HCT116 (cell line): ENCODE measurements around the gene GFI1. TPM values are rescaled to one million over a fixed set of nuclear protein-coding genes. Genes with fewer than 3 reads are reported as not detected.
A peak's percentile ranks its signal among the peaks of the same experiment; 100 is the strongest.

ENCODE experiments used
- ATAC-seq: fragments of 200-7000 bp; cut with Tn5 transposase; 2 replicates; pipeline ENCODE4 v1.9.1; 2020; ENCODE audit warnings: mild to moderate bottlenecking, moderate library complexity
- BruUV-seq: library from RNA; stranded (reverse); fragments of 400-500 nt; replicated peaks from 2 replicates; lab custom pipeline; 2021; lab: Mats Ljungman, UMichigan
- CTCF ChIA-PET: fragments of 300-600 bp; sonication (Branson Sonifier 250); formaldehyde crosslinking; loops from one replicate; lab custom pipeline; 2021; ENCODE audit warnings: antibody characterized with exemption; lab: Charles Lee
- POLR2A ChIA-PET: fragments of 300-600, 350-600 bp; sonication (Branson Sonifier 250); formaldehyde crosslinking; loops from one replicate; lab custom pipeline; 2021; ENCODE audit warnings: antibody characterized with exemption; lab: Charles Lee
- RAD21 ChIA-PET, 2 experiments: fragments of 300-600 bp; sonication (Branson Sonifier 250); formaldehyde crosslinking; loops; one replicate each; lab custom pipeline; 2023; ENCODE audit warnings: low total read pairs in 2 of 2; ENCODE audit not compliant: uncharacterized antibody in 2 of 2, unreplicated experiment in 2 of 2, low non-redundant PET in 1 of 2; lab: Charles Lee
- DNase-seq: peaks from one replicate; pipeline ENCODE4 v3.0.0-alpha.2; 2010; ENCODE audit warnings: low read depth, low spot score
- H2AFZ ChIP-seq: fragments of 200-600 bp; shearing (Covaris generic), sonication (generic); 2 replicates; pipeline ENCODE4 v1.6.1; 2017; ENCODE audit warnings: low read depth, mixed run types, mixed read lengths, antibody characterized with exemption, low read length; ENCODE audit not compliant: poor library complexity, severe bottlenecking
- H3K27ac ChIP-seq: 2 replicates; pipeline ENCODE4 v1.5.1; 2012; ENCODE audit warnings: low read depth, low read length
- H3K27me3 ChIP-seq: fragments of 200-600 bp; sonication (generic); 2 replicates; pipeline ENCODE4 v1.6.1; 2016; ENCODE audit warnings: mixed run types, low read length, mixed read lengths; ENCODE audit not compliant: insufficient read depth
- H3K36me3 ChIP-seq, 2 experiments: fragments of 200-500 bp in 1 of 2; fragments of 200-600 bp in 1 of 2; sonication (Bioruptor generic) in 1 of 2; sonication (generic) in 1 of 2; 2 replicates each; pipeline versions ENCODE4 v1.5.1 to v1.6.1; 2014 to 2016; ENCODE audit warnings: low read length in 2 of 2, inconsistent platforms in 1 of 2, mixed read lengths in 1 of 2, mixed run types in 1 of 2; ENCODE audit not compliant: insufficient read depth in 2 of 2, control insufficient read depth in 1 of 2
- H3K4me1 ChIP-seq, 2 experiments: fragments of 200-600 bp in 1 of 2; sonication (generic) in 1 of 2; 2 replicates each; pipeline versions ENCODE4 v1.5.1 to v1.6.1; 2012 to 2017; ENCODE audit warnings: low read length in 2 of 2, inconsistent platforms in 1 of 2, mild to moderate bottlenecking in 1 of 2, mixed read lengths in 1 of 2, mixed run types in 1 of 2, moderate library complexity in 1 of 2; ENCODE audit not compliant: insufficient read depth in 2 of 2, control insufficient read depth in 1 of 2
- H3K4me2 ChIP-seq: fragments of 200-600 bp; sonication (generic); 2 replicates; pipeline ENCODE4 v1.6.1; 2017; ENCODE audit warnings: mixed run types, low read length, mixed read lengths
- H3K4me3 ChIP-seq, 2 experiments: fragments of 200-600 bp in 1 of 2; sonication (generic) in 1 of 2; replicated peaks in 1 of 2; 2 replicates each; pipeline ENCODE4 v1.5.1; 2011 to 2016; ENCODE audit warnings: low read length in 2 of 2, control low read depth in 1 of 2, low read depth in 1 of 2, mild to moderate bottlenecking in 1 of 2, mixed read lengths in 1 of 2, mixed run types in 1 of 2
- H3K79me2 ChIP-seq: fragments of 200-600 bp; sonication (generic); 2 replicates; pipeline ENCODE4 v1.6.1; 2017; ENCODE audit warnings: mild to moderate bottlenecking, mixed run types, low read length, moderate library complexity, mixed read lengths; ENCODE audit not compliant: insufficient read depth
- H3K9ac ChIP-seq: fragments of 200-600 bp; sonication (generic); 2 replicates; pipeline ENCODE4 v1.6.1; 2016; ENCODE audit warnings: low read length, mixed read lengths
- H3K9me2 ChIP-seq: fragments of 200-600 bp; sonication (generic), shearing (Covaris generic); 2 replicates; pipeline ENCODE4 v1.6.1; 2017; ENCODE audit warnings: mixed run types, mild to moderate bottlenecking, moderate library complexity; ENCODE audit not compliant: insufficient read depth
- H3K9me3 ChIP-seq, 2 experiments: fragments of 200-500 bp in 1 of 2; fragments of 200-600 bp in 1 of 2; sonication (Bioruptor generic) in 1 of 2; sonication (generic) in 1 of 2; 2 replicates each; pipeline ENCODE4 v1.6.1; 2014 to 2017; ENCODE audit warnings: low read length in 2 of 2, mixed read lengths in 2 of 2, inconsistent platforms in 1 of 2, low read depth in 1 of 2, mild to moderate bottlenecking in 1 of 2, mixed run types in 1 of 2, moderate library complexity in 1 of 2; ENCODE audit not compliant: control insufficient read depth in 1 of 2, insufficient read depth in 1 of 2
- H4K20me1 ChIP-seq: fragments of 200-600 bp; sonication (generic), shearing (Covaris generic); 2 replicates; pipeline ENCODE4 v1.6.1; 2017; ENCODE audit warnings: mixed run types, mild to moderate bottlenecking, moderate library complexity; ENCODE audit not compliant: insufficient read depth
- EZH2 ChIP-seq: fragments of 200-600 bp; sonication (generic); IDR thresholded peaks from 2 replicates; pipeline ENCODE4 v1.6.1; 2017; ENCODE audit warnings: antibody characterized with exemption, mixed run types
- EZH2phosphoT487 ChIP-seq: fragments of 200-600 bp; IDR thresholded peaks from 2 replicates; pipeline ENCODE4 v1.6.1; 2018; ENCODE audit warnings: antibody characterized with exemption, borderline replicate concordance
- FOSL1 ChIP-seq: IDR thresholded peaks from 2 replicates; pipeline ENCODE4 v1.6.1; 2012; ENCODE audit warnings: low read depth
- RAD21 ChIP-seq: IDR thresholded peaks from 2 replicates; pipeline ENCODE4 v1.6.1; 2012; ENCODE audit warnings: low read depth, mild to moderate bottlenecking
- YY1 ChIP-seq: IDR thresholded peaks from 2 replicates; pipeline ENCODE4 v1.6.1; 2011; ENCODE audit warnings: low read length, low read depth, moderate library complexity, mild to moderate bottlenecking; ENCODE audit not compliant: insufficient replicate concordance; ENCODE audit errors: extremely low read depth
- intact Hi-C: fragments of 100-400 bp; cut with micrococcal nuclease; formaldehyde crosslinking; loops from 2 replicates; pipeline ENCODE4 v1.10.0; 2022
- total RNA-seq: library from RNA; stranded (reverse); gene quantifications from one replicate; pipeline ENCODE4 v1.2.1, GENCODE V29; 2021; ENCODE audit not compliant: unreplicated experiment
- TF ChIP-seq, protein P1 (sequence below): IDR thresholded peaks from 2 replicates; pipeline ENCODE4 v1.6.1; 2012
- TF ChIP-seq, protein P2 (sequence below), 3 experiments: fragments of 200-600 bp in 1 of 3; sonication (generic) in 1 of 3; IDR thresholded peaks in 2 of 3; conservative IDR thresholded peaks in 1 of 3; 2 replicates each; pipeline ENCODE4 v1.5.1; 2012 to 2017; ENCODE audit warnings: low read depth in 2 of 3, low read length in 2 of 3, antibody characterized with exemption in 1 of 3, borderline replicate concordance in 1 of 3, control low read depth in 1 of 3, mild to moderate bottlenecking in 1 of 3, mixed read lengths in 1 of 3, mixed run types in 1 of 3, moderate library complexity in 1 of 3; ENCODE audit not compliant: insufficient read depth in 1 of 3

Gene GFI1
- total RNA-seq, 1 experiment from 2014 or later: 8.1 TPM

DNA sequence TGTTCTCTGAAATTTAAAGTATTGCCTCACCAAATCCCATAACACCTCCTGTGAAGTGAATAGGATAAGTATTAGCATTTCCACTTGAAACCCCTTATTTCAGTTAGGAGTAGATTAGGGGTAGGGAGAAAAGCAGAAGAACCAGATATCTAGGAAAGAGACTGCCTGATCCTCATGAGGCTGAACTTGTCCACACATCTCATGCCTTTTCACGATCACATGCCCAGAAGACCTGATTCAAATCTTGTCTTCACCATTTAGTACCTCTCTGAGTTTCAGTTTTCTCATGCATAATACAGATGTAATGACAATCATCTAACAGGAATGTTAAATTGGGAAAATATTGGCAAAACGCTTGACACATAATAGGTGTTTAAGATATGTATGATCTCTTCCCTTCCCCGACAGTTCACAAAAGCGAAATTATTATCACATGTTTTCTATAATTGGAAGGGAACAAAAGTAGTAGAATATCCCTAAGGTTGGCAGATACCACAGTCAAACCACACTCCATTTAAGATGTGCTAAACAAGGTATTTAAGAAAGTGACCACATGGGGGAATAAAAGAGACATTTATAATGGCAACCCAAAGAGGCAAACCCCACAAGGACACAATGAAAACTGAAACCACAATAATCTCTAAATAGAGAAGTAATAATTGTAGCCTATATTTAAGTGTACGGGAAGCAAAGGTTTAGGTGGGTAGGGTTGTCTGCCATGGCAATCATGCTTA lies 25.2 kb downstream of the GFI1 start:
- RAD21 ChIA-PET: no interaction called here
- DNase-seq: no peak
- intact Hi-C loops: no loop called here

DNA sequence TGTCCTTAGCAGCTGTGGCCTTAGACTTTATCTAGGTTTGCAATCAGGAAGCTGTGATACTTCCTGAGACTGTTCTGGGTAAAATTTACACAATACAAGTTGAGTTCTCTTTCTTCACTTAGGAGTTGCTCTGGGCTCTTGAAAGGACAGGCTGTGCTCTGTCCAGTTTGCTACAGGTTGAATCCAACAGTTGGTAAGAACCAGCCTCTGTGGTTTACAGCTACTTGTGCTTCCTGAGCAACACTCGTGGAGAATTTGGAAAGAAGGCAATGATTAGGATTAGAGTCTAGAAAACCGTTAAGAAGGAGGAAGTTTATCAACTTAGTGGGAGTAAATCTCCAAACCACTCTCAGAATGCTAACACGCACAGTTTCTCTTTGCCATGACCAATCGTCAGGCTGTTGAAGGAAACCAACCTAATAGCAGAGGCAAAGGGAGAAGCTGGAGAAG lies 26.8 kb downstream of the GFI1 start:
- POLR2A ChIA-PET: no interaction called here
- H3K4me2 ChIP-seq: no peak overlapping the region
- CTCF ChIA-PET: no interaction called here
- H3K9ac ChIP-seq: no peak overlapping the region
- H3K79me2 ChIP-seq: no peaks in the 10 kb centered on the region
- H3K36me3 ChIP-seq: no peaks in the 10 kb centered on the region
- H3K4me3 ChIP-seq: no peak overlapping the region
- DNase-seq (no peak), ATAC-seq (no peak)
- no peaks in the 10 kb centered on the region for H3K4me1 ChIP-seq
- H4K20me1 ChIP-seq: no peaks in the 10 kb centered on the region
- no peaks in the 10 kb centered on the region for H3K9me2 ChIP-seq
- no peak overlapping the region for H2AFZ ChIP-seq
- RAD21 ChIA-PET: no interaction called here
- no peak overlapping the region for H3K27ac ChIP-seq
- intact Hi-C loops: no loop called here
- H3K9me3 ChIP-seq: no peaks in the 10 kb centered on the region
- no TSS peak for BruUV-seq
- no peaks in the 10 kb centered on the region for H3K27me3 ChIP-seq
- TF ChIP-seq EZH2: no peak
- no peak for TF ChIP-seq EZH2phosphoT487
- no peak for TF ChIP-seq RAD21
- no peak for TF ChIP-seq FOSL1
- TF ChIP-seq, protein P1, sequence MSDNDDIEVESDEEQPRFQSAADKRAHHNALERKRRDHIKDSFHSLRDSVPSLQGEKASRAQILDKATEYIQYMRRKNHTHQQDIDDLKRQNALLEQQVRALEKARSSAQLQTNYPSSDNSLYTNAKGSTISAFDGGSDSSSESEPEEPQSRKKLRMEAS: no peak

More for the DNA sequence above, 25.2 kb downstream of the GFI1 start:
- no TSS peak for BruUV-seq
- POLR2A ChIA-PET: no interaction called here
- TF ChIP-seq RAD21: peak; percentile 29; the same call in 1 of the 2 replicates
- TF ChIP-seq, protein P2, sequence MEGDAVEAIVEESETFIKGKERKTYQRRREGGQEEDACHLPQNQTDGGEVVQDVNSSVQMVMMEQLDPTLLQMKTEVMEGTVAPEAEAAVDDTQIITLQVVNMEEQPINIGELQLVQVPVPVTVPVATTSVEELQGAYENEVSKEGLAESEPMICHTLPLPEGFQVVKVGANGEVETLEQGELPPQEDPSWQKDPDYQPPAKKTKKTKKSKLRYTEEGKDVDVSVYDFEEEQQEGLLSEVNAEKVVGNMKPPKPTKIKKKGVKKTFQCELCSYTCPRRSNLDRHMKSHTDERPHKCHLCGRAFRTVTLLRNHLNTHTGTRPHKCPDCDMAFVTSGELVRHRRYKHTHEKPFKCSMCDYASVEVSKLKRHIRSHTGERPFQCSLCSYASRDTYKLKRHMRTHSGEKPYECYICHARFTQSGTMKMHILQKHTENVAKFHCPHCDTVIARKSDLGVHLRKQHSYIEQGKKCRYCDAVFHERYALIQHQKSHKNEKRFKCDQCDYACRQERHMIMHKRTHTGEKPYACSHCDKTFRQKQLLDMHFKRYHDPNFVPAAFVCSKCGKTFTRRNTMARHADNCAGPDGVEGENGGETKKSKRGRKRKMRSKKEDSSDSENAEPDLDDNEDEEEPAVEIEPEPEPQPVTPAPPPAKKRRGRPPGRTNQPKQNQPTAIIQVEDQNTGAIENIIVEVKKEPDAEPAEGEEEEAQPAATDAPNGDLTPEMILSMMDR (IDR thresholded peaks at IDR 0.05 in 2 of 3, conservative IDR thresholded peaks at IDR 0.05 in 1 of 3; ENCODE audit: borderline replicate concordance in 1 of 3, insufficient read depth in 1 of 3, low read depth in 2 of 3, low read length in 2 of 3): 0 out of 6 replicates have a peak, but pooled peaks of 1 of the 3 experiments have one; percentile 8
- no peak for TF ChIP-seq YY1
- TF ChIP-seq, all 23 proteins: peak for 2
- H3K9ac ChIP-seq: no peak overlapping the region
- H3K4me1 ChIP-seq: no peaks in the 10 kb centered on the region
- no peaks in the 10 kb centered on the region for H3K9me2 ChIP-seq
- no peaks in the 10 kb centered on the region for H3K36me3 ChIP-seq
- no peaks in the 10 kb centered on the region for H3K79me2 ChIP-seq
- H4K20me1 ChIP-seq: no peaks in the 10 kb centered on the region
- no peak overlapping the region for H3K27ac ChIP-seq
- ATAC-seq: no peak
- H3K4me2 ChIP-seq: no peak overlapping the region
- no peaks in the 10 kb centered on the region for H3K9me3 ChIP-seq
- no peak overlapping the region for H2AFZ ChIP-seq
- CTCF ChIA-PET: interaction anchor here (1.1 kb wide), 1 partner anchor 24 kb away, joined by 3 read pairs; no protein-coding TSS in a partner anchor
- no peak overlapping the region for H3K4me3 ChIP-seq
- H3K27me3 ChIP-seq: no peaks in the 10 kb centered on the region
